Progenitor cell of endocrine pancreas (in vitro differentiated cells): ENCODE measurements around the gene RYR3. TPM values are rescaled to one million over a fixed set of nuclear protein-coding genes. Genes with fewer than 3 reads are reported as not detected.

Experiments
- DNase-seq: peaks from one replicate; pipeline ENCODE4 v3.0.0; 2021; ENCODE audit warnings: low spot score; ENCODE audit not compliant: unreplicated experiment
- H3K27ac Mint-ChIP-seq: 2 replicates; pipeline ENCODE4 v1.8.0; 2021; ENCODE audit warnings: mild to moderate bottlenecking, moderate library complexity, mixed read lengths
- H3K27me3 Mint-ChIP-seq: 2 replicates; pipeline ENCODE4 v1.8.0; 2021; ENCODE audit warnings: mixed read lengths
- H3K36me3 Mint-ChIP-seq: 2 replicates; pipeline ENCODE4 v1.8.0; 2022; ENCODE audit warnings: mixed read lengths; ENCODE audit not compliant: insufficient read depth
- H3K4me1 Mint-ChIP-seq: 2 replicates; pipeline ENCODE4 v1.8.0; 2021; ENCODE audit warnings: low read depth, mixed read lengths
- H3K4me3 Mint-ChIP-seq: 2 replicates; pipeline ENCODE4 v1.8.0; 2021; ENCODE audit warnings: low read depth, mild to moderate bottlenecking, moderate library complexity, mixed read lengths
- H3K9me3 Mint-ChIP-seq: 2 replicates; pipeline ENCODE4 v1.8.0; 2021; ENCODE audit warnings: low read depth, mixed read lengths
- total RNA-seq: library from RNA; stranded (reverse); gene quantifications from 2 replicates; pipeline ENCODE4 v1.2.1, GENCODE V29; 2021
- TF ChIP-seq, protein P1 (sequence below): fragments of 200-600 bp; sonication (generic); IDR thresholded peaks from one replicate; pipeline ENCODE4 v1.5.0; 2021; ENCODE audit warnings: antibody characterized with exemption, mild to moderate bottlenecking; ENCODE audit not compliant: unreplicated experiment

RYR3 gene
- total RNA-seq, 1 donor from 2014 or later = 0.07 TPM

DNA sequence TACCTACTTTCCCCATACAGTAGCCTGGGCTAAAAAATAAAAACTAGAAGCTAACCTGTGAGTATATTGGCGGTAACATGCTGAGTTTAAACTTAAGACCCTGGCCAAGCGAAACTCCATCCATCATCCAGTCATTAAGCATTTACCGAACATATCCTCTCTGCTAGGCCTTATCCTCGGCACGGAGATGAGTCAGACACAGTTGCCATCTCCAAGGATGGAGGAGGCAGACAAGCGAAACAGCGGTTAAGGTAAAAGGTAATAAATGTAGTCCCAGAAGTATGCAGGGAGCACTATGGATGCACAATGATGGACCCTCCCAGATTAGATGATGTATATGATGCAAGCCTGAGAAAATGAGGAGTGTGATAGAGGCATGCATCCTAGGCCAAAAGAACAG, 143.6 kb downstream of the RYR3 start:
- Mint-ChIP-seq H3K4me3 (no peak overlapping the region), H3K27me3 (no peaks in the 10 kb centered on the region), H3K27ac (no peak overlapping the region), H3K9me3 (no peaks in the 10 kb centered on the region), H3K4me1 (peaks cover 16% of the 10 kb centered on the region), H3K36me3 (no peaks in the 10 kb centered on the region)
- TF ChIP-seq, protein P1, sequence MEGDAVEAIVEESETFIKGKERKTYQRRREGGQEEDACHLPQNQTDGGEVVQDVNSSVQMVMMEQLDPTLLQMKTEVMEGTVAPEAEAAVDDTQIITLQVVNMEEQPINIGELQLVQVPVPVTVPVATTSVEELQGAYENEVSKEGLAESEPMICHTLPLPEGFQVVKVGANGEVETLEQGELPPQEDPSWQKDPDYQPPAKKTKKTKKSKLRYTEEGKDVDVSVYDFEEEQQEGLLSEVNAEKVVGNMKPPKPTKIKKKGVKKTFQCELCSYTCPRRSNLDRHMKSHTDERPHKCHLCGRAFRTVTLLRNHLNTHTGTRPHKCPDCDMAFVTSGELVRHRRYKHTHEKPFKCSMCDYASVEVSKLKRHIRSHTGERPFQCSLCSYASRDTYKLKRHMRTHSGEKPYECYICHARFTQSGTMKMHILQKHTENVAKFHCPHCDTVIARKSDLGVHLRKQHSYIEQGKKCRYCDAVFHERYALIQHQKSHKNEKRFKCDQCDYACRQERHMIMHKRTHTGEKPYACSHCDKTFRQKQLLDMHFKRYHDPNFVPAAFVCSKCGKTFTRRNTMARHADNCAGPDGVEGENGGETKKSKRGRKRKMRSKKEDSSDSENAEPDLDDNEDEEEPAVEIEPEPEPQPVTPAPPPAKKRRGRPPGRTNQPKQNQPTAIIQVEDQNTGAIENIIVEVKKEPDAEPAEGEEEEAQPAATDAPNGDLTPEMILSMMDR = no peak
- DNase-seq = no peak

DNA sequence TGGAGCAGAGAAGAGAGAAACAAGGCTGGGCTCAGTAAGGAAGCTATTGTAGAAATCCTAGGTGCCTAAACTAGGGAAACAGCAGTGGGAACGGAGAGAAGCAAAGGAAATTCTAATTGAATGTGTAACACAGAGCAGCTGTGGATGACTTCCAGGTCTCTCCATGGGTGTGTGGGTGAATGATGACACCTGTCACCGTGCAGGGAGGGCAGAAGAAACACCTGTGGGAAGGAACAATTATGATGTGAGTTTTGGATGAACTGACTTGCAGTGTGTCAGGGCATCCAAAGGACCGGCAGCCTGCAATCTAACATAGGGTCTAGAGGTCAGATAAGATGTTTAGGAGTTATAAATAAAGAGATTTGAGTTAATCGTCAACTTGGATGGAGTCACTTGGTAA, 144.2 kb downstream of the RYR3 start:
- H3K4me3 Mint-ChIP-seq = no peak overlapping the region
- no peaks in the 10 kb centered on the region for H3K27me3 Mint-ChIP-seq
- H3K27ac Mint-ChIP-seq = no peak overlapping the region
- no peaks in the 10 kb centered on the region for H3K36me3 Mint-ChIP-seq
- no peaks in the 10 kb centered on the region for H3K9me3 Mint-ChIP-seq
- no peak for DNase-seq
- TF ChIP-seq, protein P1 = no peak
- H3K4me1 Mint-ChIP-seq = peaks cover 15% of the 10 kb centered on the region

DNA sequence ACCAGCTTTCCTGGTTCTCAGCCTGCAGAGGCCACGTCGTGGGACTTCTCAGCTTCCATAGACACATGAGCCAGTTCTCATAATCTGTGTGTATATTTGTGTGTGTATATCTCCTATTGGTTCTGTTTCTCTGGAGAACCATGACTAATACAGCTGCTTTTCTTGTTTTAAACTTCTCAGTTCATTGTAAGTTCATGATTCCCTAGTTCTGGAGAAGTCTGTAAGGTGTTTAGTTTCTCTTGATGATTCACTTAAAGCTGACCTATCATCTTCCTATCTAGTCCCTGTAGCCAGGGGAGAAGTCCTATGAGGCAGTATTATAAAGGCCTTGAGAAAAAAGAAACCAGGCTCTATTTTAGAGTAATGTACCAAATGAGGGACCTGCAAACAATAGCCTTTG, 147.7 kb downstream of the RYR3 start:
- no peaks in the 10 kb centered on the region for H3K27me3 Mint-ChIP-seq
- no peak for DNase-seq
- no peak overlapping the region for H3K4me3 Mint-ChIP-seq
- H3K9me3 Mint-ChIP-seq = no peaks in the 10 kb centered on the region
- peaks cover 14% of the 10 kb centered on the region for H3K4me1 Mint-ChIP-seq
- H3K36me3 Mint-ChIP-seq = no peaks in the 10 kb centered on the region
- H3K27ac Mint-ChIP-seq = no peak overlapping the region
- TF ChIP-seq, protein P1 = no peak

DNA sequence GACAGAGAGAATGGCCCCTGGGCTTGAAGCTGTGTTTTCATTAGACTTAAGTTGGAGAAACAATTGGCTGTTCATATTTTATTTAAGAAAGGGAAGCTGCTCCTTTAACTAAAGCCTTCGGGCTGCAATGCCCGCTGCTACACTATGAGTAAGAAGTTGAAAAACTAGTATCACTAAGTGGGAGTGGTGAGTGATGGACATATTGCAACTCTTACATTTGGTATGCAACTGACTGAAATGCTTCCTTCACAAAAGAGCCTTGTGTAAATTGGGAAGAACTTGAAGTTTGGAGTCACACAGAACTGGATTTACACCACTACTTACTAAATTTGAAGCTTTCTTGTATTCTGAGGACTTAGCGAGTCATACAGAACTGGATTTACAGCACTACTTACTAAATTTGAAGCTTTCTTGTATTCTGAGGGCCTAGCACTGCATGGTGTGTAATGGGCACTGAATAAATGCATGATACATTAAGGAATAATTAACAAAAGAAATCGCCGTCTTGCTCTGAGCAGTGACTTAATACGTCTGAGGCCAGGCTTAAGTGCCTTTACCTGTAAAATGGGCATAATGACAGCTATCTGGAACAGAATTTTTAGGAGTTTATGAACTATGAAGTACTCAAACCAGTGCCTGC, 149.5 kb downstream of the RYR3 start:
- Mint-ChIP-seq H3K27me3 (no peaks in the 10 kb centered on the region), H3K27ac (no peak overlapping the region), H3K4me3 (no peak overlapping the region), H3K4me1 (peaks cover under 1% of the 10 kb centered on the region), H3K9me3 (no peaks in the 10 kb centered on the region), H3K36me3 (no peaks in the 10 kb centered on the region)
- TF ChIP-seq, protein P1 = no peak
- no peak for DNase-seq

DNA sequence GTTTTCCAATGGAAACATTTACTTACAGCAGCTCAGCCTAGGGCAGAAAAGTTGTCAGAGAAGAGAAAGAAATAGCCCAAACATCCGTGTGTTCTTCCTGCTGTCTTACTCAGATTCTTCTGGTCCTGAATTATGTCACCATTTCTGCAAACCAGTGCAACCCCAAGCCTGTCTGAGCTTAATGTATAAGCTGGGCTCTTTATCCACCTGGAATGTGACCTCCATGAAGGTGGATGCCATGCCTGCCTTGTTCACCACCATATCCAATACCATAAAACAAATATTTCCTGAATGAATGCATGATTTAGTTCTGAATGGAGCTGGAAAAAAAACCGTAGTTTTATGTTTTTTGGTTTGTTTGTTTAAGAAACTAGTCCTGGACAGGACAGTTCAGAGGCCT, 150.9 kb downstream of the RYR3 start:
- no peak for DNase-seq
- H3K9me3 Mint-ChIP-seq = no peaks in the 10 kb centered on the region
- TF ChIP-seq, protein P1 = no peak

More for the DNA sequence above, 150.9 kb downstream of the RYR3 start:
- no peaks in the 10 kb centered on the region for H3K36me3 Mint-ChIP-seq
- H3K4me3 Mint-ChIP-seq = no peak overlapping the region
- H3K27me3 Mint-ChIP-seq = no peaks in the 10 kb centered on the region
- H3K4me1 Mint-ChIP-seq = no peaks in the 10 kb centered on the region
- H3K27ac Mint-ChIP-seq = no peak overlapping the region
